ENCODE results near the gene TADA2A.
A peak's percentile ranks its signal among the peaks of the same experiment; 100 is the strongest.

TADA2A gene

DNA sequence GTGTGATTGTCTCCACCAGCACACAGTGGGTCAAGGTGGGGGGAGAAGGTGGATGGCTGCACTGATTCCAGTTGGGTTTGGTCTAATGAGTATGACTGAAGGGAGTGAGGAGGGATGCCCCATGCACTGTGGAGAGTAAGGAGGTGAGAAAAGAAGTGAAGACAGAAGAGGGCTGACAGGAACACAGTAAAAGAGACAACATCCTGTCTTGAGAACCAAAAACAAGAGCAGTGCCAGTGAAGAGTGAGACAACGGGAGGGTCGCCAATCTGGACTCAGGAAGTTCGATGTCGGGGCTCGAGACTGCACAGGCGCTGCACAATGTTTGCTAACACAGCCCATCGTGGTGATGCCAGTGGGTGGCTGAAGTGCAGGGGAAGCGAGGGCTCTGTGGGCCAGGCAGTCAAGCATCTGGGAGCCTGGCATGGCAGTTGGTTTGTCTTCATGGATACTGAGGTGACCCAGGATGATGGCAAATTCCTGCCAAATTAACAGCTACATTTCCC, 117.1 kb downstream of the TADA2A start:
- Histone ChIP-seq H3K4me1 (ENCODE audit: control insufficient read depth, insufficient read depth, low read length) (no peaks in the 10 kb centered on the region), H3K4me3 (ENCODE audit: low read depth, low read length) (no peak overlapping the region), H3K27ac (ENCODE audit: extremely low read depth, low read depth, low read length) (no peak overlapping the region), H3K9me3 (ENCODE audit: control insufficient read depth, insufficient read depth, low read depth, low read length) (no peaks in the 10 kb centered on the region), H3K36me3 (ENCODE audit: control insufficient read depth in 2 of 2, insufficient read depth in 1 of 2, low read length in 2 of 2) (peaks cover 18 to 63% of the 10 kb centered on the region in 2 experiments)
- ChIA-PET POLR2A (no interaction called here), CTCF (interaction anchor here (0.6 to 0.9 kb wide), 3 partner anchors 15 to 291 kb away, joined by 3 read pairs; no protein-coding TSS in a partner anchor)
- TF ChIP-seq ZNF311 (tag by site-specific recombination; IDR thresholded peaks at IDR 0.05; ENCODE audit: borderline replicate concordance): no peak
- no peak for TF ChIP-seq ZNF596 (tag by site-specific recombination; IDR thresholded peaks at IDR 0.05)
- no peak for TF ChIP-seq ZNF664 (tag by site-specific recombination; IDR thresholded peaks at IDR 0.05)

DNA sequence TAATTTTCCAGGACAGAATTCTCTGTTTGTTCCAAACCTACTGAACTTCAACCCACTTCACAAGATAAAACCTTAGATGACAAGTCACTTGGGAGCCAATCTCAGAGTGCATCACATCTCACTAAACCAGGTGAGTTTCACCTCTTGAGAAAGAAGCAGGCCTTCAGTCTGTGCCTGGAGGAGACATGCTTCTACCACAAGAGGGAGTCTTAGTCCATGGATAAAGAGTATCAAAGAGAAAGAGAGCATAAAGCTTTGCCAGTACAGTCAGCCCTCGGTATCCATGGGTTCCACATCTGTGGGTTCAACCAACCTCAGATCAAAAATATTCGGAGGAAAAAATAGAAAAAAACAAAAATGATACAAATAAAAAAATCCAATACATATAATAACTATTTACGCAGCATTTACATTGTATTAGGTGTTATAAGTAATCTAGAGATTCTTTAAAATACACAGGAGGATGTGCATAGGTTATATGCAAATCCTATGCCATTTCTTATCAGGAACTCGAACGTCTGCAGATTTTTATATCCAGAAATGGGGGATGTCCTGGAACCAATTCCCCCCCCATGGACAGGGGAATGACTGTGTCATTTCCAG, 120.7 kb downstream of the TADA2A start:
- ChIA-PET CTCF (interaction anchor here (0.5 to 3.5 kb wide), 29 partner anchors 8 to 290 kb away, joined by 3 to 48 read pairs (median 4); partner anchors contain the start of gene SYNRG), POLR2A (no interaction called here)
- Histone ChIP-seq H3K27ac (ENCODE audit: extremely low read depth, low read depth, low read length) (no peak overlapping the region), H3K4me1 (ENCODE audit: control insufficient read depth, insufficient read depth, low read length) (no peaks in the 10 kb centered on the region), H3K9me3 (ENCODE audit: control insufficient read depth, insufficient read depth, low read depth, low read length) (no peaks in the 10 kb centered on the region), H3K4me3 (ENCODE audit: low read depth, low read length) (no peak overlapping the region), H3K36me3 (ENCODE audit: control insufficient read depth in 2 of 2, insufficient read depth in 1 of 2, low read length in 2 of 2) (peaks cover 23 to 64% of the 10 kb centered on the region in 2 experiments)
- TF ChIP-seq ZEB2 (tag by site-specific recombination; IDR thresholded peaks at IDR 0.05) (0 out of 2 replicates have a peak, but pooled peaks have one; percentile 25), ZNF544 (tag by site-specific recombination; IDR thresholded peaks at IDR 0.05) (no peak), ZNF776 (tag by site-specific recombination; IDR thresholded peaks at IDR 0.05; ENCODE audit: borderline replicate concordance) (no peak), GLIS1 (tag by site-specific recombination; IDR thresholded peaks at IDR 0.05) (no peak), ZNF518A (tag by site-specific recombination; conservative IDR thresholded peaks at IDR 0.05; ENCODE audit: low read depth) (no peak), ZNF112 (tag by site-specific recombination; IDR thresholded peaks at IDR 0.05) (no peak), ZNF654 (tag by site-specific recombination; IDR thresholded peaks at IDR 0.05; ENCODE audit: low read depth) (peak; percentile 92), CTCF (tag by site-specific recombination; IDR thresholded peaks at IDR 0.05) (peak; percentile 80)
- TF ChIP-seq, protein P1, sequence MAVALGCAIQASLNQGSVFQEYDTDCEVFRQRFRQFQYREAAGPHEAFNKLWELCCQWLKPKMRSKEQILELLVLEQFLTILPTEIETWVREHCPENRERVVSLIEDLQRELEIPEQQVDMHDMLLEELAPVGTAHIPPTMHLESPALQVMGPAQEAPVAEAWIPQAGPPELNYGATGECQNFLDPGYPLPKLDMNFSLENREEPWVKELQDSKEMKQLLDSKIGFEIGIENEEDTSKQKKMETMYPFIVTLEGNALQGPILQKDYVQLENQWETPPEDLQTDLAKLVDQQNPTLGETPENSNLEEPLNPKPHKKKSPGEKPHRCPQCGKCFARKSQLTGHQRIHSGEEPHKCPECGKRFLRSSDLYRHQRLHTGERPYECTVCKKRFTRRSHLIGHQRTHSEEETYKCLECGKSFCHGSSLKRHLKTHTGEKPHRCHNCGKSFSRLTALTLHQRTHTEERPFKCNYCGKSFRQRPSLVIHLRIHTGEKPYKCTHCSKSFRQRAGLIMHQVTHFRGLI (tag by site-specific recombination; IDR thresholded peaks at IDR 0.05): no peak
- TF ChIP-seq, protein P2, sequence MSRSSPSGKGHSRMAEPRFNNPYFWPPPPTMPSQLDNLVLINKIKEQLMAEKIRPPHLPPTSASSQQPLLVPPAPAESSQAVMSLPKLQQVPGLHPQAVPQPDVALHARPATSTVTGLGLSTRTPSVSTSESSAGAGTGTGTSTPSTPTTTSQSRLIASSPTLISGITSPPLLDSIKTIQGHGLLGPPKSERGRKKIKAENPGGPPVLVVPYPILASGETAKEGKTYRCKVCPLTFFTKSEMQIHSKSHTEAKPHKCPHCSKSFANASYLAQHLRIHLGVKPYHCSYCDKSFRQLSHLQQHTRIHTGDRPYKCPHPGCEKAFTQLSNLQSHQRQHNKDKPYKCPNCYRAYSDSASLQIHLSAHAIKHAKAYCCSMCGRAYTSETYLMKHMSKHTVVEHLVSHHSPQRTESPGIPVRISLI (tag by site-specific recombination; IDR thresholded peaks at IDR 0.05): no peak
- TF ChIP-seq, protein P3, sequence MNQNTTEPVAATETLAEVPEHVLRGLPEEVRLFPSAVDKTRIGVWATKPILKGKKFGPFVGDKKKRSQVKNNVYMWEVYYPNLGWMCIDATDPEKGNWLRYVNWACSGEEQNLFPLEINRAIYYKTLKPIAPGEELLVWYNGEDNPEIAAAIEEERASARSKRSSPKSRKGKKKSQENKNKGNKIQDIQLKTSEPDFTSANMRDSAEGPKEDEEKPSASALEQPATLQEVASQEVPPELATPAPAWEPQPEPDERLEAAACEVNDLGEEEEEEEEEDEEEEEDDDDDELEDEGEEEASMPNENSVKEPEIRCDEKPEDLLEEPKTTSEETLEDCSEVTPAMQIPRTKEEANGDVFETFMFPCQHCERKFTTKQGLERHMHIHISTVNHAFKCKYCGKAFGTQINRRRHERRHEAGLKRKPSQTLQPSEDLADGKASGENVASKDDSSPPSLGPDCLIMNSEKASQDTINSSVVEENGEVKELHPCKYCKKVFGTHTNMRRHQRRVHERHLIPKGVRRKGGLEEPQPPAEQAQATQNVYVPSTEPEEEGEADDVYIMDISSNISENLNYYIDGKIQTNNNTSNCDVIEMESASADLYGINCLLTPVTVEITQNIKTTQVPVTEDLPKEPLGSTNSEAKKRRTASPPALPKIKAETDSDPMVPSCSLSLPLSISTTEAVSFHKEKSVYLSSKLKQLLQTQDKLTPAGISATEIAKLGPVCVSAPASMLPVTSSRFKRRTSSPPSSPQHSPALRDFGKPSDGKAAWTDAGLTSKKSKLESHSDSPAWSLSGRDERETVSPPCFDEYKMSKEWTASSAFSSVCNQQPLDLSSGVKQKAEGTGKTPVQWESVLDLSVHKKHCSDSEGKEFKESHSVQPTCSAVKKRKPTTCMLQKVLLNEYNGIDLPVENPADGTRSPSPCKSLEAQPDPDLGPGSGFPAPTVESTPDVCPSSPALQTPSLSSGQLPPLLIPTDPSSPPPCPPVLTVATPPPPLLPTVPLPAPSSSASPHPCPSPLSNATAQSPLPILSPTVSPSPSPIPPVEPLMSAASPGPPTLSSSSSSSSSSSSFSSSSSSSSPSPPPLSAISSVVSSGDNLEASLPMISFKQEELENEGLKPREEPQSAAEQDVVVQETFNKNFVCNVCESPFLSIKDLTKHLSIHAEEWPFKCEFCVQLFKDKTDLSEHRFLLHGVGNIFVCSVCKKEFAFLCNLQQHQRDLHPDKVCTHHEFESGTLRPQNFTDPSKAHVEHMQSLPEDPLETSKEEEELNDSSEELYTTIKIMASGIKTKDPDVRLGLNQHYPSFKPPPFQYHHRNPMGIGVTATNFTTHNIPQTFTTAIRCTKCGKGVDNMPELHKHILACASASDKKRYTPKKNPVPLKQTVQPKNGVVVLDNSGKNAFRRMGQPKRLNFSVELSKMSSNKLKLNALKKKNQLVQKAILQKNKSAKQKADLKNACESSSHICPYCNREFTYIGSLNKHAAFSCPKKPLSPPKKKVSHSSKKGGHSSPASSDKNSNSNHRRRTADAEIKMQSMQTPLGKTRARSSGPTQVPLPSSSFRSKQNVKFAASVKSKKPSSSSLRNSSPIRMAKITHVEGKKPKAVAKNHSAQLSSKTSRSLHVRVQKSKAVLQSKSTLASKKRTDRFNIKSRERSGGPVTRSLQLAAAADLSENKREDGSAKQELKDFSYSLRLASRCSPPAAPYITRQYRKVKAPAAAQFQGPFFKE (tag by site-specific recombination; IDR thresholded peaks at IDR 0.05; ENCODE audit: borderline replicate concordance): no peak
- TF ChIP-seq, protein P4, sequence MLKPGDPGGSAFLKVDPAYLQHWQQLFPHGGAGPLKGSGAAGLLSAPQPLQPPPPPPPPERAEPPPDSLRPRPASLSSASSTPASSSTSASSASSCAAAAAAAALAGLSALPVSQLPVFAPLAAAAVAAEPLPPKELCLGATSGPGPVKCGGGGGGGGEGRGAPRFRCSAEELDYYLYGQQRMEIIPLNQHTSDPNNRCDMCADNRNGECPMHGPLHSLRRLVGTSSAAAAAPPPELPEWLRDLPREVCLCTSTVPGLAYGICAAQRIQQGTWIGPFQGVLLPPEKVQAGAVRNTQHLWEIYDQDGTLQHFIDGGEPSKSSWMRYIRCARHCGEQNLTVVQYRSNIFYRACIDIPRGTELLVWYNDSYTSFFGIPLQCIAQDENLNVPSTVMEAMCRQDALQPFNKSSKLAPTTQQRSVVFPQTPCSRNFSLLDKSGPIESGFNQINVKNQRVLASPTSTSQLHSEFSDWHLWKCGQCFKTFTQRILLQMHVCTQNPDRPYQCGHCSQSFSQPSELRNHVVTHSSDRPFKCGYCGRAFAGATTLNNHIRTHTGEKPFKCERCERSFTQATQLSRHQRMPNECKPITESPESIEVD (tag by site-specific recombination; IDR thresholded peaks at IDR 0.05): no peak

Measured in HEK293 (cell line).